Measurements from ENCODE around the gene DIP2C.

The DIP2C gene

DNA sequence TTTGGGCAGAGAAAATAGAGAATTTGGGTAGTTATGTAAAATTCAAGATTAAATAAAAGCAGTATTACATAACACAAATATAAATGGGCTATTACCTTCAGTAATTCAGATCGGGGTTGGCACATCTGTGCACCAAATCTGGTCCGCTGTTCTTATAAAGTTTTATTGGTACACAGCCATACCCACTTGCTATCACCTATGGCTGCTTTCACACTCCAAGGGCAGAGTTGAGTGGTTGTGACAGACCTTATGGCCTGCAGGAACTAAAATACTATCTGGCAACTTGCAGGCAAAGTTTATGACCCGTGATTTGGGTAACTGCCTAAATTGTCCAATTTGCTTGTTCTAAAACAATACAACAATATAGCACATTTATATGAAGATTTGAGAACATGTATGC, 249.3 kb downstream of the DIP2C start:
- Histone ChIP-seq H3K27me3 (ENCODE audit: insufficient read depth, low read length, poor library complexity, severe bottlenecking) (peaks cover 12% of the 10 kb centered on the region), H3K36me3 (ENCODE audit: insufficient read depth, low read length) (no peaks in the 10 kb centered on the region), H3K9me2 (replicated peaks; ENCODE audit: low read depth, low read length) (no peaks in the 10 kb centered on the region), H3K79me2 (ENCODE audit: insufficient read depth, low read length) (no peaks in the 10 kb centered on the region), H3K4me2 (ENCODE audit: low read depth, low read length, poor library complexity, severe bottlenecking) (no peak overlapping the region), H3K4me3 (ENCODE audit: low read length, poor library complexity, severe bottlenecking) (no peak overlapping the region), H2AFZ (ENCODE audit: low read length) (no peak overlapping the region), H3K9me3 (ENCODE audit: insufficient read depth, low read depth, low read length) (no peaks in the 10 kb centered on the region), H3K4me1 (ENCODE audit: insufficient read depth, low read length, poor library complexity, severe bottlenecking) (no peaks in the 10 kb centered on the region), H4K20me1 (ENCODE audit: insufficient read depth, low read length, poor library complexity, severe bottlenecking) (no peaks in the 10 kb centered on the region), H3F3A (ENCODE audit: low read depth) (no peaks in the 10 kb centered on the region), H3K9ac (ENCODE audit: low read depth, low read length, poor library complexity, severe bottlenecking) (no peak overlapping the region)
- no peak for TF ChIP-seq EZH2phosphoT487 (IDR thresholded peaks at IDR 0.05; ENCODE audit: borderline replicate concordance)
- TF ChIP-seq, protein P1, sequence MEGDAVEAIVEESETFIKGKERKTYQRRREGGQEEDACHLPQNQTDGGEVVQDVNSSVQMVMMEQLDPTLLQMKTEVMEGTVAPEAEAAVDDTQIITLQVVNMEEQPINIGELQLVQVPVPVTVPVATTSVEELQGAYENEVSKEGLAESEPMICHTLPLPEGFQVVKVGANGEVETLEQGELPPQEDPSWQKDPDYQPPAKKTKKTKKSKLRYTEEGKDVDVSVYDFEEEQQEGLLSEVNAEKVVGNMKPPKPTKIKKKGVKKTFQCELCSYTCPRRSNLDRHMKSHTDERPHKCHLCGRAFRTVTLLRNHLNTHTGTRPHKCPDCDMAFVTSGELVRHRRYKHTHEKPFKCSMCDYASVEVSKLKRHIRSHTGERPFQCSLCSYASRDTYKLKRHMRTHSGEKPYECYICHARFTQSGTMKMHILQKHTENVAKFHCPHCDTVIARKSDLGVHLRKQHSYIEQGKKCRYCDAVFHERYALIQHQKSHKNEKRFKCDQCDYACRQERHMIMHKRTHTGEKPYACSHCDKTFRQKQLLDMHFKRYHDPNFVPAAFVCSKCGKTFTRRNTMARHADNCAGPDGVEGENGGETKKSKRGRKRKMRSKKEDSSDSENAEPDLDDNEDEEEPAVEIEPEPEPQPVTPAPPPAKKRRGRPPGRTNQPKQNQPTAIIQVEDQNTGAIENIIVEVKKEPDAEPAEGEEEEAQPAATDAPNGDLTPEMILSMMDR (conservative IDR thresholded peaks at IDR 0.05; ENCODE audit: low read length) = no peak

DNA sequence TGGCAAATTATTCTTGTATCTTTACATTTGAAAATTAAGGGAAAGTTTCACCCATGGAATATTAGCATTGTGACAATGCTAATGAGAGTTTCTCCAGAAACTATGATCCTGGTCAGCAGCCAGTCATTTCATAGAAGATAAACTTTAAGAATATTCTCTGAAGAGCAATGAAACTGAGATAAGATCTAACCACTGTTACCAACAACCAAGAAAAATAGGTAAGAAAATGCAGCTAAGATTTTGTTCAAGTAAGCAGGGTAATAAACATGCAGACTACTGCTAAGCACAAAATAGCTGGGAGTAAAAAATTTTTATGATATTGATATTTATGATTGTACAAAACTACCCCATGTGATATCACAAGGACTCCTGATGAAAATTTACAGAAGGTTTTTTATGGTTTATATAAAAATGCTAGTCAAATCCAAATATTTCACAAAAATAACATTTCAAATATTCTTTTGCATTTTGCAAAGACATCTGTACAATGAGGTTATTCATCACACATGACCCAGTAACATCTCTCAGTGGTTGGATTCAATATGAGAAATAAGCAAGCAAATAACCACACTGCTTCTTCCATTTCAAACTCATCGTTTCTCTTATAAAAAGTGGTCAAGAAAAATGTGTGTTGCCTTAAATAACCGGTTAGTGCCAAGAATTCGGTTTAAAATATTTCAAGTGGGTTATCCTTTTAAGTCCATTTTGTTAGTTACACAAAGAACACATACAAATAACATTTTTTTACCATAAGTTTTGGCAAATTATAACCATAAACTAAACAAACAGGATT, 251.6 kb downstream of the DIP2C start:
- no peaks in the 10 kb centered on the region for H3K9me2 ChIP-seq (replicated peaks; ENCODE audit: low read depth, low read length)
- no peaks in the 10 kb centered on the region for H3K36me3 ChIP-seq (ENCODE audit: insufficient read depth, low read length)
- H3K4me1 ChIP-seq (ENCODE audit: insufficient read depth, low read length, poor library complexity, severe bottlenecking) = no peaks in the 10 kb centered on the region
- no peak overlapping the region for H3K4me3 ChIP-seq (ENCODE audit: low read length, poor library complexity, severe bottlenecking)
- H4K20me1 ChIP-seq (ENCODE audit: insufficient read depth, low read length, poor library complexity, severe bottlenecking) = no peaks in the 10 kb centered on the region
- H3K27me3 ChIP-seq (ENCODE audit: insufficient read depth, low read length, poor library complexity, severe bottlenecking) = peaks cover 12% of the 10 kb centered on the region
- no peak overlapping the region for H3K4me2 ChIP-seq (ENCODE audit: low read depth, low read length, poor library complexity, severe bottlenecking)
- H3F3A ChIP-seq (ENCODE audit: low read depth) = no peaks in the 10 kb centered on the region
- no peak overlapping the region for H2AFZ ChIP-seq (ENCODE audit: low read length)
- TF ChIP-seq, protein P1 (conservative IDR thresholded peaks at IDR 0.05; ENCODE audit: low read length) = no peak
- TF ChIP-seq EZH2phosphoT487 (IDR thresholded peaks at IDR 0.05; ENCODE audit: borderline replicate concordance) = no peak
- no peak overlapping the region for H3K9ac ChIP-seq (ENCODE audit: low read depth, low read length, poor library complexity, severe bottlenecking)
- H3K79me2 ChIP-seq (ENCODE audit: insufficient read depth, low read length) = no peaks in the 10 kb centered on the region
- H3K9me3 ChIP-seq (ENCODE audit: insufficient read depth, low read depth, low read length) = no peaks in the 10 kb centered on the region

DNA sequence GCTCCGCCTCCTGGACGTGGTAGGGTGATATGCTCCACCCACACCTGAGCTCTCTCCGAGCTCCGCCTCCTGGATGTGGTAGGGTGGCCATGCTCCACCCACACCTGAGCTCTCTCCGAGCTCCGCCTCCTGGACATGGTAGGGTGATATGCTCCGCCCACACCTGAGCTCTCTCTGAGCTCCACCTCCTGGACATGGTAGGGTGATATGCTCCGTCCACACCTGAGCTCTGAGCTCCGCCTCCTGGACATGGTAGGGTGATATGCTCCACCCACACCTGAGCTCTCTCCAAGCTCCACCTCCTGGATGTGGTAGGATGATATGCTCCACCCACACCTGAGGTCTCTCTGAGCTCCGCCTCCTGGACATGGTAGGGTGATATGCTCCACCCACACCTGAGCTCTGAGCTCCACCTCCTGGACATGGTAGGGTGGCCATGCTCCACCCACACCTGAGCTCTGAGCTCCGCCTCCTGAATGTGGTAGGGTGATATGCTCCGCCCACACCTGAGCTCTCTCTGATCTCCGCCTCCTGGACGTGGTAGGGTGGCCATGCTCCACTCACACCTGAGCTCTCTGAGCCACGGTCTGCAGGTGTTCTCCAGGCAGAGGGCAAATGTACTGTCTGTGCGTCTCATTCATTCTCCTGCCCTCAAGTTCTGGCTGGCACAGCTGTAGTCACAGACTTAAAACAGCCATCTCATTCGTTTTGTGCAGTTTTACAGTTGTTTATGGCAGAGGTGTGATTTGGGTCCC, 252.4 kb downstream of the DIP2C start:
- Histone ChIP-seq H2AFZ (ENCODE audit: low read length) (no peak overlapping the region), H3F3A (ENCODE audit: low read depth) (no peaks in the 10 kb centered on the region), H3K27me3 (ENCODE audit: insufficient read depth, low read length, poor library complexity, severe bottlenecking) (peaks cover 7% of the 10 kb centered on the region), H3K4me2 (ENCODE audit: low read depth, low read length, poor library complexity, severe bottlenecking) (no peak overlapping the region), H3K4me1 (ENCODE audit: insufficient read depth, low read length, poor library complexity, severe bottlenecking) (no peaks in the 10 kb centered on the region), H3K79me2 (ENCODE audit: insufficient read depth, low read length) (no peaks in the 10 kb centered on the region), H3K9ac (ENCODE audit: low read depth, low read length, poor library complexity, severe bottlenecking) (no peak overlapping the region), H3K9me3 (ENCODE audit: insufficient read depth, low read depth, low read length) (no peaks in the 10 kb centered on the region), H4K20me1 (ENCODE audit: insufficient read depth, low read length, poor library complexity, severe bottlenecking) (no peaks in the 10 kb centered on the region), H3K4me3 (ENCODE audit: low read length, poor library complexity, severe bottlenecking) (no peak overlapping the region), H3K9me2 (replicated peaks; ENCODE audit: low read depth, low read length) (no peaks in the 10 kb centered on the region), H3K36me3 (ENCODE audit: insufficient read depth, low read length) (no peaks in the 10 kb centered on the region)
- no peak for TF ChIP-seq EZH2phosphoT487 (IDR thresholded peaks at IDR 0.05; ENCODE audit: borderline replicate concordance)

Data from Loucy (cell line).